GM12874 (cell line): ENCODE results near the gene CCT5.

ENCODE experiments used
- TF ChIP-seq, protein P1 (sequence below): IDR thresholded peaks from 2 replicates; pipeline ENCODE4 v1.5.1; 2011; ENCODE audit warnings: low read depth, mild to moderate bottlenecking, control low read depth, low read length, moderate library complexity; ENCODE audit not compliant: insufficient read depth

CCT5 gene

DNA sequence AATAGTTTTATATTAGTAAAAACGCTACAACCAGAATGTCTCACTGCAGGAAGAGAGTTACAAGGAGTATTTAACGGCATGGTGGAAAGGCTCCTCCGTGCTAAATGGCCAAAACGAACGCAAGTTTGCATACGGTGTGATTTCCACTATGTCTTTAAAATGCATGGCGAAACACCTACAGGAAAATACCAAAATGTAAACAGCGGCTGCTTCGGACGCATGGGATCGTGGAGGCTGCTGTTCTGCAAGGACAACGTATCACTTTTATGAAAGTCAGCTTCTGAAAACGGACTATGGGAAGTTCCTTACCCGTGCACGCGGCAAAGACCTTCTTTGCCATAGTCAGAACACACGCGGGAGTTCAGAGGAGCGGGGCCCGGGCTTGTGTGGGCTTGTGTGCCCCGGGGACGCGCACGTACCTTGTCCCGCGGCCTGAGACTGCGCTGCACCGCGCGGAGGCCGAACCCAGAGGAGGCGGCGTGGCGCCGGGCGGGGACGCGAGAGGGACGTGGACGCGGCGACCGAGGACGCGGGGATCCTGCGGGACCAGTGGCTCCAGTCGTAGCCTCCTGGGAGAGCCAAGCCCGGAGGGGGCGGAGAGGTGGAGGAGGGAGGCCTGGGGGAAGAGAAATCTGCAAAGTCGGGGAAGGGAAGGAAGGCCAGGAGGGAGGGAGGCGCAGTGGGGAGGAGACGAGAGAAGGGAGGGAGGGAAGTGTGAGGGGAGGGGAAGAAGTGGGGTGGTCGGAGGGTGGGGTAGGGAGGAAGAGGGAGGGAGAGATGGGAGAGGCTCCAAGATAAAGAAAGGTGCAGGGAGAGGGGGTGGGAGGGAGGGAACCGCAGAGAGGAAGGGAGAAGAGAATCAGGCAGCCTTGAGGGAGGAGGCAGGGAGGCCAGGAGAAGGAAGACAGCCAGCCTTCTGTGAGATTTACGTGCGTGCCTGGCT, 57.4 kb downstream of the CCT5 start, which contains the start of gene CMBL:
CMBL (minus strand) TSS at position 697 of the 943 bp plus-strand sequence. CDS start 17,140 bp downstream, outside the sequence.
- TF ChIP-seq, protein P1, sequence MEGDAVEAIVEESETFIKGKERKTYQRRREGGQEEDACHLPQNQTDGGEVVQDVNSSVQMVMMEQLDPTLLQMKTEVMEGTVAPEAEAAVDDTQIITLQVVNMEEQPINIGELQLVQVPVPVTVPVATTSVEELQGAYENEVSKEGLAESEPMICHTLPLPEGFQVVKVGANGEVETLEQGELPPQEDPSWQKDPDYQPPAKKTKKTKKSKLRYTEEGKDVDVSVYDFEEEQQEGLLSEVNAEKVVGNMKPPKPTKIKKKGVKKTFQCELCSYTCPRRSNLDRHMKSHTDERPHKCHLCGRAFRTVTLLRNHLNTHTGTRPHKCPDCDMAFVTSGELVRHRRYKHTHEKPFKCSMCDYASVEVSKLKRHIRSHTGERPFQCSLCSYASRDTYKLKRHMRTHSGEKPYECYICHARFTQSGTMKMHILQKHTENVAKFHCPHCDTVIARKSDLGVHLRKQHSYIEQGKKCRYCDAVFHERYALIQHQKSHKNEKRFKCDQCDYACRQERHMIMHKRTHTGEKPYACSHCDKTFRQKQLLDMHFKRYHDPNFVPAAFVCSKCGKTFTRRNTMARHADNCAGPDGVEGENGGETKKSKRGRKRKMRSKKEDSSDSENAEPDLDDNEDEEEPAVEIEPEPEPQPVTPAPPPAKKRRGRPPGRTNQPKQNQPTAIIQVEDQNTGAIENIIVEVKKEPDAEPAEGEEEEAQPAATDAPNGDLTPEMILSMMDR, result 0 out of 2 replicates have a peak, but pooled peaks have one; percentile 2

DNA sequence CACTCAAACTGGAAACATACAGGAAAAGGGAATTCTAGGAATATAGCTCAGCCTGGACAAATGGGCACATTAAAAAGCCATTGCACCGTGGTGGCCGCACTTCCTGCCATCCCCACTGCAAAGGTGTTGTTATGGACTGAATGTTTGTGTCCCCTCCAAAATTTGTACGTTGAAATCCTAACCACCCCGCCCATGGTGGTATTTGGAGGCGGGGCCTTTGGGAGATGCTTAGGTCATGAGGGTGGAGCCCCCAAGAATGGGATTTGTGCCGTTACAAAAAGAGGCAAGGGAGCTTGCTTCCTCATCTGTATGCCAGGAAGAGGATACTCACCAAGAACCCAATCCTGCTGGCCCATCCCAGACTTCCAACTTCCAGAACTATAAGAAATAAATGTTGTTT, 58.8 kb downstream of the CCT5 start:
- TF ChIP-seq, protein P1, result no peak

- TF ChIP-seq, protein P1, result no peak
Measured at GRCh38 chr5:10310066-10310779, 60.1 kb downstream of the CCT5 start.

- TF ChIP-seq, protein P1, result no peak
Measured at GRCh38 chr5:10311595-10312425, 61.7 kb downstream of the CCT5 start.

DNA sequence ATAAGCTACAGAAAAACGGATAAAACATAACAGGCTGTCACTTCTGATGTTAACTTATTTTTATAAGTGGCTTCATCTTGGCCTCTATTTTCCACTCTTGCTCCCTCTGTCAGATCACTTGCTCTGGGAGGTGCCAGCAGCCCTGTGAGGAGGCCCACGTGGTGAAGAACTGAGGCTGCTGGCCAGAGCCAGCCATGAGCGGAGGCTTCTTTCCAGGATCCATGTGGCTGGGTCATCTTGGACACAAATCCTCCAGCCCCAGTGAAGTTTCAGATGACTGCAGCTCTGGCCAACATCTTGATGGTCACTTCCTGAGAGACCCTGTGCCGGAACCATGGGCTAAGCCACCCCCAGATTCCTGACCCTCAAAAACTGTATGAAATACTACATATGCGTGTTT, 65.1 kb downstream of the CCT5 start:
- TF ChIP-seq, protein P1, result no peak
